Nephron progenitor cell (in vitro differentiated cells): ENCODE measurements around the gene YTHDF1.

Experiments used
- DNase-seq: peaks from one replicate; pipeline ENCODE4 v3.0.0; 2021
- H3K27ac Mint-ChIP-seq: 2 replicates; pipeline ENCODE4 v1.8.0; 2021; ENCODE audit warnings: mild to moderate bottlenecking, moderate library complexity, mixed read lengths
- H3K27me3 Mint-ChIP-seq: 2 replicates; pipeline ENCODE4 v1.8.0; 2021; ENCODE audit warnings: mild to moderate bottlenecking, low read depth, mixed read lengths; ENCODE audit not compliant: poor library complexity
- H3K36me3 Mint-ChIP-seq: 2 replicates; pipeline ENCODE4 v1.8.0; 2021; ENCODE audit warnings: low read depth, mixed read lengths
- H3K4me1 Mint-ChIP-seq: 2 replicates; pipeline ENCODE4 v1.8.0; 2021; ENCODE audit warnings: mixed read lengths
- H3K4me3 Mint-ChIP-seq: 2 replicates; pipeline ENCODE4 v1.8.0; 2021; ENCODE audit warnings: mild to moderate bottlenecking, moderate library complexity, mixed read lengths
- H3K9me3 Mint-ChIP-seq: 2 replicates; pipeline ENCODE4 v1.8.0; 2021; ENCODE audit warnings: mild to moderate bottlenecking, moderate library complexity, mixed read lengths
- TF ChIP-seq, protein P1 (sequence below): fragments of 200-600 bp; sonication (generic); IDR thresholded peaks from 2 replicates; pipeline ENCODE4 v1.5.0; 2021; ENCODE audit warnings: antibody characterized with exemption

Gene YTHDF1

GRCh38 chr20:63167026-63167917, 48.7 kb downstream of the YTHDF1 start:
- no peak for DNase-seq
- no peak overlapping the region for H3K27ac Mint-ChIP-seq
- no peak overlapping the region for H3K4me3 Mint-ChIP-seq
- peaks cover 62% of the 10 kb centered on the region for H3K27me3 Mint-ChIP-seq
- no peaks in the 10 kb centered on the region for H3K36me3 Mint-ChIP-seq
- TF ChIP-seq, protein P1, sequence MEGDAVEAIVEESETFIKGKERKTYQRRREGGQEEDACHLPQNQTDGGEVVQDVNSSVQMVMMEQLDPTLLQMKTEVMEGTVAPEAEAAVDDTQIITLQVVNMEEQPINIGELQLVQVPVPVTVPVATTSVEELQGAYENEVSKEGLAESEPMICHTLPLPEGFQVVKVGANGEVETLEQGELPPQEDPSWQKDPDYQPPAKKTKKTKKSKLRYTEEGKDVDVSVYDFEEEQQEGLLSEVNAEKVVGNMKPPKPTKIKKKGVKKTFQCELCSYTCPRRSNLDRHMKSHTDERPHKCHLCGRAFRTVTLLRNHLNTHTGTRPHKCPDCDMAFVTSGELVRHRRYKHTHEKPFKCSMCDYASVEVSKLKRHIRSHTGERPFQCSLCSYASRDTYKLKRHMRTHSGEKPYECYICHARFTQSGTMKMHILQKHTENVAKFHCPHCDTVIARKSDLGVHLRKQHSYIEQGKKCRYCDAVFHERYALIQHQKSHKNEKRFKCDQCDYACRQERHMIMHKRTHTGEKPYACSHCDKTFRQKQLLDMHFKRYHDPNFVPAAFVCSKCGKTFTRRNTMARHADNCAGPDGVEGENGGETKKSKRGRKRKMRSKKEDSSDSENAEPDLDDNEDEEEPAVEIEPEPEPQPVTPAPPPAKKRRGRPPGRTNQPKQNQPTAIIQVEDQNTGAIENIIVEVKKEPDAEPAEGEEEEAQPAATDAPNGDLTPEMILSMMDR, result no peak
- H3K9me3 Mint-ChIP-seq, result no peaks in the 10 kb centered on the region
- H3K4me1 Mint-ChIP-seq, result peaks cover 9% of the 10 kb centered on the region

DNA sequence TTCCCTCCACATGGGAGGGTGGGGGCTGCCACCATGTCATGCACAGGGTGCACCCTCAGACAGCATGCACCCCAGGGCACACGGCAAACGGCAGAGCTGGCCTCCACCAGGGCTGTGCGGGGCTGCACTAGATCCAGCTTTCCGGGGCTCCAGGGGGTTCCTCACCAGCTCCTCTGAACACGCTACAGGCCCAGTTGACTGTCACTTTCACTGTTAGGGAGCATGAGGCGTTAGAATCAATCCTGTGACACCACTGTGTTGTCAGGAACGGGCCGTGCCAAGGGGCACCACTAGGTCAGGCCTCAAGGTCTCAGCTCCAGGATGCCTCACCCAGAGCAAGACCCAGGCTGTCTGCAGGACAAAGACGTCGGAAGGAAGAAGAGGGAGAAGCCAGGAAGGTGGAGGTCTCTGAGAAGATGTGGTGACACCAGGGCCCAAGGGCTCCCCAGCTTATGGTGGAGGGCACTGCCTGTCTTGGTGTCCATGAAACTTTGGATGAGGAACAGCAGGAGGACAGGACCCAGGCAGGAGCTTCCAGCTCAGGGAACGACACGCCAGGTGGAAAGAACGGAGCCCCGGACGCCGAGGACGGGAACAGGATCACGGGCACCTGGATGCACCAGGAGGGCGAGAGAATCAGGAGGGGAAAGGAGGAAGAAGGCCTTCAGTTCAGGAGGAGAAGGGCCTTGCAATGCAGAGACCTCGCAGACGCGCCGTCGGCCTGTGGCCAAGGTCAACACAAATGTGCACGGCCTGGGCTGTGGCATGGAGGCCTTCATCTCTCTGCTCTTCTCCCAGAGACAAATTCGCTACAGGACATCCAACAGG, 49.5 kb downstream of the YTHDF1 start:
- H3K36me3 Mint-ChIP-seq, result no peaks in the 10 kb centered on the region
- peaks cover 9% of the 10 kb centered on the region for H3K4me1 Mint-ChIP-seq
- TF ChIP-seq, protein P1, result no peak
- H3K27me3 Mint-ChIP-seq, result peaks cover 58% of the 10 kb centered on the region
- no peak overlapping the region for H3K4me3 Mint-ChIP-seq
- no peak overlapping the region for H3K27ac Mint-ChIP-seq
- H3K9me3 Mint-ChIP-seq, result no peaks in the 10 kb centered on the region
- DNase-seq, result no peak

- Mint-ChIP-seq H3K36me3 (no peaks in the 10 kb centered on the region), H3K27me3 (peaks cover 57% of the 10 kb centered on the region), H3K4me1 (peaks cover 9% of the 10 kb centered on the region), H3K27ac (no peak overlapping the region), H3K9me3 (no peaks in the 10 kb centered on the region), H3K4me3 (no peak overlapping the region)
- no peak for DNase-seq
- TF ChIP-seq, protein P1, result no peak
These were observed 50.4 kb downstream of the YTHDF1 start for GRCh38 chr20:63165356-63166192.

- TF ChIP-seq, protein P1, result no peak
- no peak for DNase-seq
- peaks cover 49% of the 10 kb centered on the region for H3K27me3 Mint-ChIP-seq
- H3K27ac Mint-ChIP-seq, result no peak overlapping the region
- no peaks in the 10 kb centered on the region for H3K9me3 Mint-ChIP-seq
- H3K36me3 Mint-ChIP-seq, result no peaks in the 10 kb centered on the region
- peaks cover 9% of the 10 kb centered on the region for H3K4me1 Mint-ChIP-seq
- H3K4me3 Mint-ChIP-seq, result no peak overlapping the region
These were observed 51.2 kb downstream of the YTHDF1 start for GRCh38 chr20:63164484-63165355.
